Astrocyte of the hippocampus (primary cell): ENCODE results near the gene LPXN.
A peak's percentile ranks its signal among the peaks of the same experiment; 100 is the strongest.
"Not testable (repeated sequence)": the region's sequence is repeated elsewhere in the genome, so short reads cannot be mapped to it uniquely, and the experiment has no call there.

Source experiments
- DNase-seq: peaks from one replicate; pipeline ENCODE4 v3.0.0; 2011; ENCODE audit warnings: low read depth, low spot score

LPXN gene

DNA sequence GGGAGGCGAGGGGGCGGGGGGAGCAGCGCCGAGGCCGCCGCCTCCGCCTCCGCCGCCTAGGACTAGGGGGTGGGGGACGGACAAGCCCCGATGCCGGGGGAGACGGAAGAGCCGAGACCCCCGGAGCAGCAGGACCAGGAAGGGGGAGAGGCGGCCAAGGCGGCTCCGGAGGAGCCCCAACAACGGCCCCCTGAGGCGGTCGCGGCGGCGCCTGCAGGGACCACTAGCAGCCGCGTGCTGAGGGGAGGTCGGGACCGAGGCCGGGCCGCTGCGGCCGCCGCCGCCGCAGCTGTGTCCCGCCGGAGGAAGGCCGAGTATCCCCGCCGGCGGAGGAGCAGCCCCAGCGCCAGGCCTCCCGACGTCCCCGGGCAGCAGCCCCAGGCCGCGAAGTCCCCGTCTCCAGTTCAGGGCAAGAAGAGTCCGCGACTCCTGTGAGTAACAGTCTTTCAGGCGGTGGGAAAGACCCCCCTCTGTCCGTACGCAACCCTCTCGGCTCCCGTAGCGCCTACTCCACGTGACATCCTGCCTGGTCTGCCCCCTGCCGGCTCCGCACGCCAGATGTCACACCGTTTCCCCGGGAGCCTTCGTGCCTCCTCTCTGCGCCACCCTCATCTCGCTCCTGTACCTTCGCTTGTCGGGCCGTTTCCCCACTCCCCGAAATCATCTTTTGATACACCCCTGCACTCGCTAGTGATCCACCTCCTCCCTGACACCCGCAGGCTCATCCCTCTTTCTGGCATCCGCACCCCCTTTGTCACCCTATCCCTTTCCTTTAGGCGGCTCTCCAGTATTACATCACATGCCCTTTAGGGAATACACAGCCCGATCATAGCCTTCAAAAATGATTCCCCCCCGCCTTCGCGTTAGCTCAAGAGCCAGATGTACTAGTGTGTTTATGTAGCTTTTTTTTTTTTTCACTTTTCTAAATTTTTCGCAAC lies 3.8 kb upstream of the LPXN start:
- peak; percentile 96 for DNase-seq

DNA sequence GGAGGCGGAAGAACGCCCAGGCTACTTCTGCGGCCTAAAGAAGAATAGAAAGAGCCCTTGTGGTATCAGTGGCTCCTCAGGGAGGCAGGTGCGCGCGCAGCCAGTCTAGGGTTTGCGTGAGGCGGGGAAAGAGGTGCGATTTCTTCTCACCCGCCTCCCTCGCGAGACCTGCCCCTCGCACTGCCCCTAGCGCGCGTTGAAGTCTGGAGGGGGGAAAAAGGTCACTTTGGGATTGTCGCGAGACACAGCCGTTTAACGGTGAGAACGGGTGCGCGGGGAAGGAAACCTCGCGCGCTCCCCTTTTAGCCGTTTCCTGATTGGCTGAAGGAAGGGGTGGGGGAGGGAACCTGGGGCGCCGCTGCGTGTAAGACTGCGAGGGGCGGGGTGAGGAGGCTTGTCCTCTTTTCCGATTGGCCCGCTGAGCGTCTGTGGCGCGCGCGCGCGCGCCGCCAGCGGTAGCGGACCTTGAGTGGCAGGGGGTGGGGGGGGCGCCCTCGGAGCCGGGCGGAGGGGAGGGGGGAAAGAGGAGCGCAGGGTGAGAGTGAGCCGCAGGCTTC lies 3.1 kb upstream of the LPXN start, which contains the start of gene ZFP91:
Gene ZFP91, plus strand, starts transcription at position 429 of the 557 bp plus-strand sequence. CDS start 219 bp downstream, outside the sequence.
- peak; percentile 99 for DNase-seq

DNA sequence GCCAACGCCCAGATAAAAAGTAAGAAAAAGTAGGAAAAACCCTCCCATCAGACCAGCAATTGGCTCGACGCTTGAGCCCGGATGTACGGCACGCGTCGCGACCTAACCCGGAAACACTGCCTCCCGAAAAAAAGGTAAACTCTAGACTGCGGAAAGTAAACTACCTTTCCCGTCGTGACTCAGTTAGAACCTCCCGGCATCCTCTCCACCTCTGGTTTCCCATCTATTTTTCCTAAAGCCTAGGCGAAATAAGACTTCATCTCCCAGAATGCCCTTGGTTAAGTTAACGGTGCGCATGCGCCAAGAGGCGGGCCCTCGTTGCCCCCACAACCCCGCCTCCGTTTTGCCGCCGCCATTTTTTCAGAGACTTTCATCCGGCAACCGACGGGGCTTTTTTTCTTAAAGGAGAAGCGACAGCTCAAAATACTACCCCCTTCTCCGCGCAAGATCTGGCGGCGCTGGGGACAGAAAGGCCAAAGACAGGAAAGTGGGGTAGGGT lies 2.5 kb upstream of the LPXN start:
- peak; percentile 99 for DNase-seq

DNA sequence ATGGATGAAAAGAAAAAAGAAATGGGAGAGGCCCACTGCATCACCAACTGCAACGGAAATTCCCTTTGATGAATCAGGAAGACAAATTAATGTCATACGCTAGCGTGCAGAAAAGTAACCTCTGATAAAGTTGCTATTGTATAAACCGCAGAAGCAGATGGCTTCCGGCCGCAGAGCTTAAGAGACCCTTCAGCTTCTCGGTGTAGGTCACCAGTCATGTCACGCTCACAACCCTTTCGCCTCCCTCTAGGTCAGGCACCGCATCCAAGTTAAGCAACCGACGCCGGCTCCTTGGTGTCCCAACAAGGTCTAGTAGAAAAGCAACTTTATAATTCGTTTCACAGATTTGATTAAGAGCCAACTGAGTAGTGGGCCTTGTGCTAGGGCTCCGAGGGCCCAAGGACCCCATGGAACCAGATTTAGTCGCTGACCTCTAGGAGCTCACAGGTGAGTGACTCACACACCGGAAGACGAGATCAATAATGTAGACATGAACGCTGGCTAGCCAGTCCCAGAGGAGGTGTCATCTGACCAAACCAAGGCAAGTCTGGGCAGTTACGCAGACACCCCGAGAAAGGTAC lies 2.0 kb upstream of the LPXN start:
- DNase-seq: peak; percentile 76

DNA sequence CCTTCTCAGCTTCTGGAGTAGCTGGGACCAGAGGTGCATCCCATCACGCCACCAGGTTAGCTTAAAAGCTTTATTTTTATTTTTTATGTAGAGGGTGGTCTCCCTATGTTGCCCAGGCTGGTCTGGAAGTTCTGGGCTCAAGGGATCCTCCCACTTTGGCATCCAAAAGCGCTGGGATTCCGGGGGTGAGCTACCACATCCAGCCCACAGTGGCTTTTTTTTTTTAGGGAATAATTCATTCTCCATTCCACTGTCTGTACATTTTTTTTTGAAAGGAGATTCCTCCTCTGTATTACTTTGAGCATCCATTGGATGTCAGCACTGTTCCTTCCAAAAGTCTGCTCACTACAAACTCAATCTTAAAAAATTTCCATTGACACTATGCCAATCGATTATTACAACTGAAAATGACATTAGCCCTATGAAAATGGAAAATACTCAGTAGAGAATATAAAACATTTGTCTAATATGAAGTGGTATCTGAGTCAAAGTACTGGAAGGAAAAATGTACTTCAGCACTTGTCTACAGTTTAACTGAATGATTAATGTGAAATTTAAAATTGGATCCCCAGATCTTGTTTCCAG lies 1.3 kb upstream of the LPXN start:
- peak; percentile 49 for DNase-seq

DNA sequence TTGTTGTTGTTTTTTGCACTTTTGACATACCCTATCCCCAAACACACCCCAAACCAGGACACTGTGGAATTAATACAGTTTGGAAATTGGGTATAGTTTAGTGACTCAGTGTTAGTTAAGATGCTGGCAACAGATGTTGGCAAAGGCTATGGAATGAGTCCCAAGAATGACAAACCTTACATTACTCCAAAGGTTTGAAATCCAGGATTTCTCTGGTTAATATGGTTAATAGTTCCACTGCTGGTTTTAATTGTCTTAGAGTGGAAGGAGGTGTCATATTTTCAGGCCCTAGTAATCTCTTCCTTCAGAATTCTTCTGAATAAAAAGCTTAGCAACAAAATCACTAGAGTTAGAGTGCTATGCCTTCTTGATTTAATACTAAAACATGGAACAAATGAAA lies 775 bp downstream of the LPXN start:
- DNase-seq: peak; percentile 64

DNA sequence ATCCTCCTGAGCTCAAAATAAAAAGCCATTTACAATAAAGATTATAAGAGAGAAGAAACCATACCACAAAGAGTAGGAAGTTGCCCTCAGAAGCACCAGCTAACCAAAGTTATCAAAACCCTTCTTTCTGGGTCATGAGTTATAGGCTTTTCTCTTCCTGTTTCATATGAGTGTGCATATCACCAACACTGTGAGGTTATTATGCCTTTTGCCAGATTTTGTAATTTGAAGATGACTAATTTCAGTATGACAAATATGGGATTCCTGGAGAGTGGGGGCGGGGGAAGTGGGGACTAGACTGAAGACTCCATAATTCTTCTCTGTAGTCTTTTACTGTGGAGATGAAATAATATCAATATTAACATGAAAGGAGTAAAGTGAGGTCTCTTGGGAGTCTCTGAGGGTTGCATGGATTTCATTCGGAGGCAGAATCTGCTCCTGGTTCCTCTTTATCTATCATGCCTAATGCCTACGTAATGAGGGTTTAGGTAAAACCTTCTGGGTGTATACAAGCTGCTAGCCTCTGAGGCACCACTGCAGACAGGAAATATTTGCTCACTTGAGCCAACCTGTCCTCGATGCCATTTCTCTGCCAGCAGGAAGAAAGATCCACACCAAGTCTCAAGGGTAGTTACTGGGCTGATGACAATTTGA lies 2.1 kb downstream of the LPXN start:
- peak; percentile 32 for DNase-seq

DNA sequence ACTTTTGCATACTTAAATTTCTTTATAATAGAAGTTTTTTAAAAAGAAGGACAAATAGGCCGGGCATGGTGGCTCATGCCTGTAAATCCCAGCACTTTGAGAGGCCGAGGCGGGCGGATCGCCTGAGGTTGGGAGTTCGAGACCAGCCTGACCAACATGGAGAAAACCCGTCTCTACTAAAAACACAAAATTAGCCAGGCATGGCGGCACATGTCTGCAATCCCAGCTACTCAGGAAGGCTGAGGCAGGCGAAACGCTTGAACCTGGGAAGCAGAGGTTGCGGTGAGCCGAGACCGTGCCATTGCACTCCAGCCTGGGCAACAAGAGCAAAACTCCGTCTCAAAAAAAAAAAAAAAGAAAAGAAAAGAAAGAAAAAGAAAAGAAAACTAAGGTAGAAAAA lies 2.8 kb downstream of the LPXN start:
- DNase-seq: not testable (repeated sequence)

DNA sequence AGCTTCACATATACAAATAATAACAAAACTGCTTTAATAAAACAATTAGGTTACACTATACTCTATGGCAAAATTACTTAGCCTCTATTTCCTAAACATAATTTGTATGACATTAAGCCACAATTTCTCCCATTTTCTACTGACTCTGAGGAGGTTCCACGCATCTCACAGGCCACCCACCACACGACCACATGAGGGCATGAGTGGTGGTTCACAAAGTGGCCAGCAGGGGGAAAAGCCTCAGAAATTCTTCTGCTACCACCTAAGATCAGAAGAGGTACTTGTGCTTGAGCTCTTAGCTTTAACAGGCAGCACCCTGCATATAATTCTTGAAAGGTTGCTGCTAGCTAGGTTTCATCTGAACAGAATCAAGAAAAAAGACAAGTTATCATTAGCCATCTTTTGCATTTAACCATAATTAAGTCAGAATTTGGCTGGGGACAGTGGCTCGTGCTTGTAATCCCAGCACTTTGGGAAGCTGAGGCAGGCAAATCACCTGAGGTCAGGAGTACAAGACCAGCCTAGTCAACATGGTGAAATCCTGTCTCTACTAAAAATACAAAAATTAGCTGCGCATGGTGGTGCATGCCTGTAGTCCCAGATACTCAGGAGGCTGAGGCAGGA lies 7.7 kb downstream of the LPXN start:
- peak; percentile 71 for DNase-seq

DNA sequence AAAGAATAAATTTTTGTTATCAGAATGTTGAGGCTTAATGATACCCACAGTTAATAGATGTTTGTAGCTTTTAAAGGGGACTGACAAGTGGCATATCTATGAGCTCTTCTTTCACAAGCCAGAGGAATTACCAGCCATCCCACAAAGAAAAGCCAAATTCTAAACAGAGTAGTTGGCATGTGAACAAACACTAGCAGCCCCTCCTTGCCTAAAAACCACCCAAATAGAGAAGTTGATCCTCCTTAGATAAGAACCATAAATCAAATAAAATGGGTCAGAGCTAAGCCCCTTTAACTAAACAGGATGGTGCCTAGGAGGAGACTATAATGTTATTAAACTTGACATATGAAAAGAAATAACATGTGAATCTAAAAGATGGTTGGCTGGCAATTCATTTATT lies 11.4 kb downstream of the LPXN start:
- no peak for DNase-seq

DNA sequence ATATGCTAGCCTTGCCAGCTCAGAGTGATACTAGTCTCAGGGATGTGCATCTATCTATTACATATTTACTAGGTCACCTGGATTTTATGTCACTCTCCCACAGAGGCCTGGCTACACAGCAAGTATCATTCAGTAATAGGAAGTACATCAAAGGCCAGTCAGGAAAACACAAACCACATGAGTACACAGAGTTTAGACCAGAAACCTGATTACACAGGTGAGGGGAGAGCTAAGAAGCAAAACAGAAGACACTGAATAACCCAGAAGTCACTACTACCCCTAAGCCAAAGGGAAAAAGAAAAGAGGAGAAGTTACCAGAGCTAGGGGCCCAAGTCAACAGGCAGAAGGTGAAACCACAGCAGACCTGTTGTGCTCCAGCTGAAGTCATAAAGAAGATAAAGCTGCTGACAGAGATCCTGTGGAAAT lies 13.3 kb downstream of the LPXN start:
- no peak for DNase-seq

DNA sequence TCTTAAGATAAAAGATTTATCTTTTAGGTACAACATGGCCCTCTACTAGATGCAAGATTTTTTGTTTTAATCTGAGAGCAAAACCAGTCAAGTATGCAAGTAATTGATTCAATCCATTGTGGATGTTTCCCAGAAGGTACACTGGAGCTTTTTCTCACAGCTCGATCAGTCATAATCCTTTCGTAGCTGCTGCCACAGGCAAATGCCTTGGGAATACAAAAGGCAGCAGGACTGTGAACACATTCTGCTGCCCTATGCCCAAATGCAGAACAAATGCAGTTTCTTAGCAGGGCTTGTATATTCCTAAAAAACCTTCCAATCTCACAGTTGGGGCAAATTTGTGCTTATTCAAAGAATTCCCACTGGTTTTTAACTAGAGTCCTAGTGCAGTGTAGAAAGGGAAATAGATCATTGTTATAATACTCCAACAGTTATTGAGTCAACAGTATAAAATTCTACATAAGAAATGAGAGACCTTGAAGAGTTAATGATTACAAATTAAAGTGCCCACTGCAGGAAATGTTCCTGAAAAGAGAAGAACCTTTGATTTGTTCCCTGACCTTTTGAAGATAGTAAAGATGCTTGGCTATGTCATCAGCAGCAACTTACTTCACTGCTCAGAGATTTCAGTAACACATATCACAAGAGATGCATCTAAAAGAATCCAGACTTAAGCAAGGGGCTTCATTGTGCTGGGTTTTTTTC lies 14.1 kb downstream of the LPXN start:
- peak; percentile 11 for DNase-seq

DNA sequence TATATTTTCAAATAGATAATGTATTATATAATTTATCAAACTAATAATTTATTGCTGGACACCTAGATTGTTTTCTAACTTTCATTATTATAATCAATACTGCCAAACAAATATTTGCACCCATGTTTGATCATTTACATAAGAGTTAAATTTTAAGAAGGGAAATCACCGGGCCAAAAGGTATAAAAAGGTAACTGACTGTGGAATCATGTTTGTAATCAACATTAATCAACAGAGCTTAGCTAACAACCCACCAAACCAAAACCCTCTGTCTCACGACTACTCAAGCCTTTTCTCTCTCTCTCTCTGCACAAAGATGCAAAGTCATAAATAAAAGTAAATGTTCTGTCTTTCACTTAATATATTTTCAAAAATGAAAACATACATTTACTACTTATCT lies 14.8 kb downstream of the LPXN start:
- no peak for DNase-seq

DNA sequence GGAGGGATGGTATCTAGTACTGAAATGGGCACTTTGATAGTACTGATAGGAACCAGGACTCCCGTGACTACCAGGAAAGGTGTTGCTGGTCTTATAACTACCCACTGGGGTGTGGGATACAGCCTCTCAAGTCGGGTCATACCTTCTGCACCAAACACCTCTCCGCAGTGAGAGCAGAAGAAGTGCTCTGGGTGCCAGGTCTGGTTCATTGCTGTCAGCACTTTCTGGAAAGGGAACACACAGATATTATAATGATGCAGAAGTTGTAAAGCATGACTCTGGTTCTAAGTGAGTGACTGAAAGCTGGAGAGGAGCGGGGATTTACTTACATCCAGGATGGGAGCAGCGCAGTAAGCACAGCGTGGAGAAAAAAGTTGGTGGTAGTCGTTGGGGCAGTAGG lies 26.0 kb downstream of the LPXN start:
- no peak for DNase-seq

DNA sequence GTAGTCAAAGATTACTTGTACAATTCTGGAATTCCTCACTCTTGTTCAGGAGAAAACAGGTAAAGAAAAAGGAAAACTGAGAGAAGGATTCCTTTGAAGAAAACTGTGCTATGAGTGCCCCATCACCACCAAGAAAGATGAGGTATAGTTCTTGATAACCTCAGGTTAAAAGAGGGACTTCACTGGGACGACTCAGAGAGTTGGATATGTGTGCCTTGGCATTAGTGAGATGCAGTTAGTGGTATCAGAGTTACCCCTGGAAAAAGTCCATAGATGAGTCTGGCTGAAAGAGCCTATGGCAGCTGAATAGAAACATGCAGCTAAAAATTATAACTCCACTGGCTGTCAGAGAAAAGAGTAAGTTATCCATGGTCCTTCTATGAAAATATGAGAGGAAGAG lies 28.8 kb downstream of the LPXN start:
- no peak for DNase-seq

DNA sequence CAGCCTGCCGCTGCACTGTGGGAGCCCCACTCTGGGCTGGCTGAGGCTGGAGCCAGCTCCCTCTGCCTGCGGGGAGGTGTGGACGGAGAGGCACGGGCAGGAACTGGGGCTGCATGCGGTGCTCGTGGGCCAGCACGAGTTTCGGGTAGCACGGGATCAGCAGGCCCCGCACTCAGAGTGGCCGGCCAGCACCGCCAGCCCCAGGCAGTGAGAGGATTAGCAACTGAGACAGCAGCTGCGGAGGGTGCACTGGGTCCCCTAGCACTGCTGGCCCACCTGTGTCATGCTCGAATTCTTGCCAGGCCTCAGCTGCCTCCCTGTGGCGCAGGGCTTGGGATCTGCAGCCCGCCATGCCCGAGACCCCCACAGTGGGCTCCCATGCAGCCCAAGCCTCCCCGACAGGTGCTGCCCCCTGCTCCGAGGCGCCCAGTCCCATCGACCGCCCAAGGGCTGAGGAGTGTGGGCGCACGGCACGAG lies 43.8 kb downstream of the LPXN start:
- no peak for DNase-seq

DNA sequence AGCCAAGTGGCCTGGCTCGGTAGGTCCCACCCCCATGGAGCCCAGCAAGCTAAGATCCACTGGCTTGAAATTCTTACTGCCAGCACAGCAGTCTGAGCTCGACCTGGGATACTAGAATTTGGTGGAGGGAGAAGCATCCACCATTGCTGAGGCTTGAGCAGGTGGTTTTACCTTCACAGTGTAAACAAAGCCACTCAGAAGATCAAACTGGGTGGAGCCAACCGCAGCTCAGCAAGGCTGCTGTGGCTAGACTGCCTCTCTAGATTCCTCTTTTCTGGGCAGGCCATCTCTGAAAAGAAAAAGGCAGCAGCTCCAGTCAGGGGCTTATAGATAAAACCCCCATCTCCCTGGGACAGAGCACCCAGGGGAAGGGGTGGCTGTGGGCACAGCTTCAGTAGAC lies 45.4 kb downstream of the LPXN start:
- DNase-seq: no peak

DNA sequence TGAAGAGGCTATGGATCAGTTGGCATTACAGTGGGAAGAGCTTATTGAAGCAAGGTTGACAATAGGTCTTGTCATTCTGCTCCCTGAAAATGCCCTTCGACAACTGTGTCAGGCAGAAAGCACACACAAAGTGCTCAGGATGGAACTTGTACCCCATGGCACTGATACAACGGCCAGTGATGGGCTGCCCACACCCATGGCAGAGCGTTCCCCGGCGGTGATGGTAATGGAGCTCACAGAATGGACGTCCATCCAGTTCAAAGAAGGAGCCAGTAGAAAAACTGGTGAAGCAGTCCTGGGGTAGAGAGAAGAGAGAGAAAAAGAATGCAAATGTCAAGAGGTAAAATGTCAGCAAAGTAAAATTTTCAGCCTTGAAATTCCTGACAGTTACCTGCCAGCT lies 48.2 kb downstream of the LPXN start:
- no peak for DNase-seq

DNA sequence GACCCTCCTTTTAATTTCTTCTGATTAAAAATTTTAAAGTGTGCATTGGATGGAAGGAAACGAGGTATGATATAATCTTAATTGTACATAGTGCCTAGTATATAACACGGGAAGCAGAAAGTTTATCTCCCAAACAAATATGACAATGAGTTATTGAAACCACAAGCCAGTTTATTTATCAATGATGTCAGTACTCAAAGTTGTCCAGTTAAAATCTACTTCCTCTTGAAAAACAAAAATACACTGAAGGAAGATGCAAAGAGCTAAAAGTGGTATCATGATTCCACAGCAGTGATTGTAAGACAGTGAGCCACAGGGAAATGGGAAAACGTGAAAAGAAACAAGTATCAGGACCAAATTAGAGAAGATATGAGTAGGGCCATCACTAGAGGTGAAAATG lies 48.9 kb downstream of the LPXN start:
- no peak for DNase-seq

DNA sequence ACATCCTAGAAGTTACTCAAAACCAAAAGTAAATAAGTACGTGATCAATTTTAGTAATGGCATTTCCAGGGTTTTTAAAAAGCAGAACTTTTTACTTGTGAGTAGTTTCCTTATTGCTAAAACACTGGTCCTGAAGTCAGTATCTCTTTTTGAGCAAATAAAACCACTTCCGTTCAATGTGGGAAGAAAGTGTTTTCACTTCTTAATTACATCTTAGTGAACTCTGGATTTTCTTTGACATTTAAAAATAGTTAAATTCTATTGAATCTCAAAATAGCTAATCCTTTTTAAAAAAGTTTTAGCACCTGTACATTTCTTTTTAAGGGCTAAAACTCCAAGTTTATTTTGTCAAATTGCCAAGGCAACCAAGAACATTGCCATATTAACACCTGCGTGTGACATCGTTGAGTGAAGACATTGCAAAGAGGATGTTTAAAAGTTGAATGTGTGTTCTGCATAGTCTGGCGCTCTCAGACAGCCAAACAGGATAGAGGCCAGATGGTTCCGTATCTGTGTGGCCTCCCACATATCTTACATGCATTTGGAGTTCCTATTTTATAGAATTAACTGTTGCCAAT lies 50.5 kb downstream of the LPXN start:
- DNase-seq: no peak
